Inferior parietal cortex (tissue), 1 donor: ENCODE measurements around the gene B4GALT5.

Experiments
- DNase-seq: peaks from one replicate; pipeline ENCODE4 v3.0.0-alpha.2; 2016; ENCODE audit errors: extremely low spot score

B4GALT5 gene

GRCh38 chr20:49700411-49701185 lies 13.1 kb downstream of the B4GALT5 start:
- DNase-seq = no peak

GRCh38 chr20:49699200-49699992 lies 14.3 kb downstream of the B4GALT5 start:
- DNase-seq = no peak

- no peak for DNase-seq
These were observed 15.2 kb downstream of the B4GALT5 start for GRCh38 chr20:49698477-49698876.

GRCh38 chr20:49697071-49697470 lies 16.6 kb downstream of the B4GALT5 start:
- DNase-seq = no peak

GRCh38 chr20:49696594-49696993 lies 17.1 kb downstream of the B4GALT5 start:
- no peak for DNase-seq

- DNase-seq = no peak
These were observed 17.8 kb downstream of the B4GALT5 start for GRCh38 chr20:49695830-49696229.

- no peak for DNase-seq
These were observed 19.1 kb downstream of the B4GALT5 start for GRCh38 chr20:49694450-49695071.

- no peak for DNase-seq
These were observed 20.1 kb downstream of the B4GALT5 start for GRCh38 chr20:49693435-49694171.

- DNase-seq = no peak
These were observed 20.7 kb downstream of the B4GALT5 start for GRCh38 chr20:49692941-49693340.

GRCh38 chr20:49691818-49692568 lies 21.7 kb downstream of the B4GALT5 start:
- DNase-seq = no peak

- no peak for DNase-seq
These were observed 22.6 kb downstream of the B4GALT5 start for GRCh38 chr20:49690899-49691620.

GRCh38 chr20:49687595-49688567 lies 25.8 kb downstream of the B4GALT5 start:
- no peak for DNase-seq

GRCh38 chr20:49685809-49686208 lies 27.9 kb downstream of the B4GALT5 start:
- DNase-seq = no peak

- DNase-seq = no peak
These were observed 28.5 kb downstream of the B4GALT5 start for GRCh38 chr20:49685161-49685601.

- DNase-seq = no peak
These were observed 29.2 kb downstream of the B4GALT5 start for GRCh38 chr20:49684335-49684997.

GRCh38 chr20:49682798-49683197 lies 30.9 kb downstream of the B4GALT5 start:
- DNase-seq = no peak

GRCh38 chr20:49682278-49682677 lies 31.4 kb downstream of the B4GALT5 start:
- no peak for DNase-seq

GRCh38 chr20:49681850-49682216 lies 31.8 kb downstream of the B4GALT5 start:
- no peak for DNase-seq

GRCh38 chr20:49680484-49680883 lies 33.2 kb downstream of the B4GALT5 start:
- no peak for DNase-seq
